NCI-H1092 treated with DMSO at 0.1 percent for 48 hours (cell line): ENCODE measurements around the gene SHISA6.

Source experiments
- DNase-seq: peaks from one replicate; lab custom pipeline; 2025; lab: John Stamatoyannopoulos, UW

The SHISA6 gene

GRCh38 chr17:11240841-11241610 is at the start of gene SHISA6:
TSS of gene SHISA6 (plus strand) at chr17:11241213.
- no peak for DNase-seq

DNA sequence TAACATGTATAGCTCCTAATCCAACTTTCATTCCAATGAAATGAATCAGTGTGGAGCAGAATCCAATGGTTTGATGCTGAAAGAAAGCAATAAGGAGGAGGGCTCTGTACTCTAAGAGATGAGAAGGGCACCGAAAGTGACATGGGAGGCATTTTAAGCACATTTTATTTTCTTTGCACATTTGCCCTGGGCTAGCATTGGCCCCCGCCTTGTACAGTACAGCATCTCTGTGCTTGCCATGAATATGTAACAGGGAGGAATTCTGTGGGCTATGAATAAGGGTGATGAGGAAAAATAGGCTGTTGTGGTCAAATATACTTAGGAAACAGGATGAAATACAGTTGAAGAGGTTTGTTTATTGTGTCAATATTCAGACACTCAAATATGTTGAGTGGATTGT is 45.2 kb upstream of the SHISA6 start:
- DNase-seq, result no peak

DNA sequence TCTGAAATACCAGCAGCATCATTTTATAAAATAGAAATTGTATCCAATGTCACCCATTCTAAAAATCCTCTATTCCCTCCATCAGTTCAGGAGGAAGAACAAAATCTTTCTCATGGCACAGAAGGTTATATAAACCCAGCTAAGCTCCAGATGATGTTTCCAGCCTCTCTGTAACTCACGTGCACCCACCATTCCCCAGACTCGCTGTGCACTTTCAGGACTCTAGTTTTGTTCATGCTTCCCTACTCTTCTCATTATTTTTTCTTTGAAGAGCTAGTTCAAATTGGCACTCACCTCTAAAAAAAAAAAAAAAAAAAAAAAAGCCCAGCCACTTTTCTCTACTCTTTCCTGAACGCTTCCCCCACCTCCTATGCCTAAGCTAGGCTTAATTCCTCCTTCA is 36.0 kb upstream of the SHISA6 start:
- no peak for DNase-seq

- DNase-seq, result no peak
Observed at GRCh38 chr17:11205659-11206058, 35.4 kb upstream of the SHISA6 start.

- no peak for DNase-seq
Observed at GRCh38 chr17:11209906-11210305, 31.1 kb upstream of the SHISA6 start.

DNA sequence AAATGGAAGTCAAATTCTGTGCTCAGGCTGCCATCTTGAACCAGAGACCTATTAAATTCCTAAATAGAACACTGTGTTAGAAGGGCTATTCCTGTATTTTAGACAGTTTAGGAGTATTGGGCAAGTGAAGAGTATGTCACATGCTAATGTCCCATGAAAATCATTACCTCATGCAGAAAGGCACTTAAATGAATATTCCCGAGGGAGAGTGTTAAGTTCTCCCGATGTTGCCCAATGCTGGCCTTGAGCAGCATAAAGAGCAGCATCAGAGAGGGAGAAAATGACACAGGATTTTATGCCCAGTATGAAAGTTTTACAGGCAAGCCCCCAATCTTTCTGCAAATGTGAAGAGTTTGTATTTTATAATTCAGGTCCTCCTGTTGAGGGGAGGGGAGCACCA is 28.2 kb upstream of the SHISA6 start:
- DNase-seq, result no peak

GRCh38 chr17:11216976-11217375 is 24.0 kb upstream of the SHISA6 start:
- no peak for DNase-seq

GRCh38 chr17:11221196-11221595 is 19.8 kb upstream of the SHISA6 start:
- DNase-seq, result no peak

- DNase-seq, result no peak
Observed at GRCh38 chr17:11221721-11222120, 19.3 kb upstream of the SHISA6 start.

- no peak for DNase-seq
Observed at GRCh38 chr17:11238705-11239104, 2.3 kb upstream of the SHISA6 start.

- no peak for DNase-seq
Observed at GRCh38 chr17:11239379-11239970, 1.5 kb upstream of the SHISA6 start.

DNA sequence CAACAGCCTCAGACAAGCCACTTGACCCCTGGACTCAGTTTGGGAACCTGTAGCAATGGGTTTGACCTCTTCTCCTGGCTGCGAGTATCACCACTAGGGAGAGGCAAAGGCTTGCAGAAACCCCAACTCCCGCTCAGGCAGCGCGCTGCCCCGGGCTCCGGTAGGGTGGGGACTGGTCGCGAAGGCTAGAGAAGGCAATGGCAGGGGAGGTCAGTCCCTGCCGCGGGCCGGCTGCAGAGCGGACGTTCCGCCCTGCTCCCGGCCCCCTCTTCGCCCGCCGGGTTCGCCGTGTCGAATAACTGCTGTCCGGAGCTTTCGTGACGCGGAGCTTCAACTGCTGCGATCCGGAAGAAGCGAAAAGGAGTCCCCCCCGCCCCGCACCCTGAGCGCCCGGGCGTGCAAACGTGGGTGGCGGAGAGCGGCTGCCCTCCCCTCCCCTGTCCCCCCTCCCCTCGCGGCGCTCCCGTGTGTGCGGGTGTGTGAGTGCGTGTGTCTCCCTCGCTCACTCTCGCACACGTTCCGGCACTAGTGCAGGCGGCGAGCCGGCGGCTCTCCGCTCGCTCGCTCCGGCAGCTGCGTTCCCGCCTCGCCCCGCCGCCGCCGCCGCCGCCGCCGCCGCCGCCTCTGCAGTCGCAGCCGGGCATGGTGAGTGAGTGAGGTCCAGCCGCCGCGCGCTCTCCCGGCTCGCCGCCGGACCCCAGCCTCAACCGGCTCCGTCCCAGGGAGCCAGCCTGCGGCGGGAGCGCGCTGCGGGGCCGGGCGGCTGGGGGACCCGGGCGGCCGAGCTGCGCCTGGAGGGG is 772 bp upstream of the SHISA6 start:
- no peak for DNase-seq

DNA sequence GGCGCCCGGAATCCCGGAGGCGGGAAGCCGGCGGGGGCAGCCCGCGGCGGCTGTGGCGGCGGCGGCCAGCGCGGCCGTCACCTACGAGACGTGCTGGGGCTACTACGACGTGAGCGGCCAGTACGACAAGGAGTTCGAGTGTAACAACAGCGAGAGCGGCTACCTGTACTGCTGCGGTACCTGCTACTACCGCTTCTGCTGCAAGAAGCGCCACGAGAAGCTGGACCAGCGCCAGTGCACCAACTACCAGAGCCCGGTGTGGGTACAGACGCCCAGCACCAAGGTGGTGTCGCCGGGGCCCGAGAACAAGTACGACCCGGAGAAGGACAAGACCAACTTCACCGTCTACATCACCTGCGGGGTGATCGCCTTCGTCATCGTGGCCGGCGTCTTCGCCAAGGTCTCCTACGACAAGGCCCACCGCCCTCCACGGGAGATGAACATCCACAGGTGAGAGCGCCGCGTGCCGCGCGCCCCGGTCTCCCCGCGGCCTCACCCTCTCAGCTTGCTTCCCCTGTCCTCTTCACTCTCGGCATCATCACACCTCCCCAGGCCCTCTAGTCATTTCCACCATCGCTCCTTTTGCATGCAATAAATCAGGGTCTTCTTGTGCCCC is 706 bp downstream of the SHISA6 start:
- no peak for DNase-seq

DNA sequence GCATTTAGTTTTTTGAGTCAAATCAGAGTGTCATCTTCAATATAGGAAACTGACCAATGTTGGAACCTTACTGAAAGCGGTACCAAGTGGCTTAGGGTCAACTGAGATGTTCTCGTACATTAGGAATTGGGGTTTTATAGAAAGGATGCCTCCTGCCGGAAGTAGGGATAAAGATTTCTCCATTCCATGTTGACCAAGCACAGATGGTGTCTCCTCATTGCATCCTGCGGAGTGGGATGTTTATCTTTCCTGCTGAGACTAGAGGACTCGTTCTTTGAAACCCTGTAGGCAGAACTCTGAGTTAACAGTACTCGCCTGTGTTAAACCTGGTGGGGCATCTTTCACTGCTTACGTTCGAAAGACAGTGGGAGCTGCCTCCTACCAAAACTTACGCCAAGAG is 1.4 kb downstream of the SHISA6 start:
- no peak for DNase-seq

DNA sequence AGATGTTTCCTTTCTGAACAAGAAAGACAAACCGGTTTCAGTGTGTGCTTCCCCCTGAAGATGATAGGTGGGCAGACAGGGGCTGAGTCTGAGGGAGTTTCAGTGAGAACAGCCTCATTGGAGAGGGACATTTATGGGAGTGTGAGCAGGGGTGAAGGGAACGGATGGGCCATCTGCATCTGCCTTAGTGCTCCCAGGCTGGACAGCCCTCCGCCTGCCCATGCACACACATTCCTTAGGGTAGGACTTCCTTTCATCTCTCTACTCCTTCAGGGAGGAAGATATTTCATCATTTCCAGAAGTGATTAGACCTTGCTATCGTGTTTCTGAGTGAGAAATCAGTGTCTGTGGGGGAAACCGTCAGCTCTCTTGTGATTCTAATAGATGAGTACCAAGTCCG is 3.8 kb downstream of the SHISA6 start:
- DNase-seq, result no peak

DNA sequence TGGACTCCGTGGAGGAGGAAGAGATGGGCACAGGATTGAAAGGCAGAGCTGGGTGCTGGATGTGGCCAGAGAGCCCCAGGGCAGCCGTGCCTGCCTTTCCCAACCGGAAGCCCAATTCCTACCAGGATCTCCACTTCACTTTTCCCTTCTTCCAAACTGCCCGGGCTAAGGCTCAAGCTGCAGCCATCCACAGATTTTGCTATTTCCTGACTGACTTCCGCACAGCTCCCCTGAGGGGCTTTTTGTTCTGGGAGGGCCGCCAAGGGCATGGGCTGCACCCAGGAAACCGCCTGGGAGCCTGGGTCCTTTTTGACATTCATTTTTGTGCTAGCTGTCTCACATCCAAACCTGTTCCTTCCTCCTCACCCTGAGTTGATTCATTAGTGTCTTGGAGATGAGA is 4.2 kb downstream of the SHISA6 start:
- DNase-seq, result no peak

DNA sequence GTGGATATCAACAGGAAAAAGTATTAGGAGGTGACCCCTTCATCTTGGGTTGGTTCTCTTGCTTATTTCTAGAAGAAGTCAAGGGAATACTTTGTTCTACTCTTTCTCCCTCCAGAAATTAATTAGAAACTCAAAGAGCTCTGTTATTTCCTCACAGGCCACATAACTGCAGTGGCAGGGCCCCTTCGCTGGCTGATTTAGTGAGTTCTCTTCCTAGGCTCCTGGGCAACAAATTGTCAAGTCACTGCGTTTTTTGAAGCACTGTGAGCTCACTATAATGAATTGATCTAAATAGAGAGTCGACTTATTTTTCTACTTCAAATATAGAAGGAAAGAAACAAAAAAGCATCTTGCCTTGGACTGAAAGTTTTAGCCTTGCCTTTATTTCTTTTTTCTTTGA is 4.8 kb downstream of the SHISA6 start:
- no peak for DNase-seq

- no peak for DNase-seq
Observed at GRCh38 chr17:11250161-11250560, 9.1 kb downstream of the SHISA6 start.

DNA sequence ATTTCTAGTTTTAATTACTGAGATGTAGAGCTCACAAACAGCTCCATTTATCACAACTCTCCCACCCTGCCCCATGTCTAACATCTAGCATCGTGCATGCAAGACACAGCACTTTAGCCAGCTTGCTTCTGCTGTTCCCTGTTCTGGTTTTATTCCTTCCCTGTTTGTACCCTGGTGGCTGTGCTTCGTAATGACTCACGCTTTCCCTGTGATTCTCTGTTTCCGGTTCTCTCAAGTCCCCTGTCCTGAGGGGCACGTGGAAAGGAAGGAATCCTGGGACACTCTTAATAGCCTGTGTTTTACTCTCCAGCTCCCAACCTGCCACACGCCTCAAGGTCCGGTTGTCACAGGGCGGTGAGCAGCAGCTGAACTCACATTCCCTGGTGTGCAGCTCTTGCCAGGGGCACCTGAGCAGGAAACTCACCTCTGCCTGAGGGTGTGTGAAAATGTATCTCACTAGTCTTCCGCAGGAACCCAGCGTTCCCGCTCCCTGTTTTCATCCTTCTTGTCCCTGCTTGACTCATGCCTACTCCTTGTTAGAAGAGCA is 10.6 kb downstream of the SHISA6 start:
- DNase-seq, result no peak

- no peak for DNase-seq
Observed at GRCh38 chr17:11252146-11252545, 11.1 kb downstream of the SHISA6 start.

- no peak for DNase-seq
Observed at GRCh38 chr17:11256877-11257276, 15.9 kb downstream of the SHISA6 start.

GRCh38 chr17:11264183-11264871 is 23.3 kb downstream of the SHISA6 start:
- DNase-seq, result no peak
